Measurements from ENCODE around the gene SLC15A4.

The SLC15A4 gene

DNA sequence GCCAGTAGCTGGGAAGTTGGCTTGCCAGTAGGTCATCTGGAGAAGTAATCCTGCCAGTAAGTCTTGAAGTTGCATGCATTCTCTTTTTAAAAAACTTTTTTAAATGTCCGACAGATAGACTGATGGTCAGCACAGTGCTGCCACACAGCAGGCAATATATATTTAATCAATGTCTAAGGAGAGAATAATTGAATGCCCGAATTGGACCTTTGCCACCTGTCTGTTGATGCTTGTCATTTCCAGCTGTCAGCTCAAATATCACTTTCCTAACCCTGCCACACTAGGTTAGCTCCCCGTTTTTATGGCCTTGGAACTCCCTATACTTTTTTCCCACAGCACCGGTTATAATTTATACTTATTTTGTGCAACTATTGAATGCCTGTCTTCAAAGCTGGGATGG is 2.1 kb upstream of the SLC15A4 start:
- H2AFZ ChIP-seq (ENCODE audit: low read depth, low read length), result no peak overlapping the region
- no peak overlapping the region for H4K8ac ChIP-seq (ENCODE audit: low read length)
- H3K79me1 ChIP-seq (replicated peaks; ENCODE audit: low read length, poor library complexity, severe bottlenecking), result peaks cover 4% of the 10 kb centered on the region
- H3K27ac ChIP-seq (ENCODE audit: low read length, poor library complexity, severe bottlenecking), result no peak overlapping the region
- H3K4me3 ChIP-seq (ENCODE audit: insufficient read depth in 1 of 2, low read depth in 1 of 2, low read length in 2 of 2), result no peak overlapping the region
- no peak overlapping the region for H3K14ac ChIP-seq (ENCODE audit: low read length in 2 of 2)
- no peaks in the 10 kb centered on the region for H3K9me3 ChIP-seq (ENCODE audit: control insufficient read depth, low read length)
- H2BK12ac ChIP-seq (ENCODE audit: low read length in 2 of 2), result no peak overlapping the region
- no peak overlapping the region for H2BK15ac ChIP-seq (ENCODE audit: low read depth, poor library complexity, severe bottlenecking)
- no peak overlapping the region for H3K18ac ChIP-seq (ENCODE audit: low read depth in 1 of 2, low read length in 2 of 2)
- H3K9ac ChIP-seq (ENCODE audit: low read length), result no peak overlapping the region
- no peak overlapping the region for H3K4ac ChIP-seq (ENCODE audit: low read depth in 1 of 2, low read length in 2 of 2)
- DNase-seq, result no peak
- 91% methylated on average over 4 of the region's 4 CpGs for WGBS
- H2AK5ac ChIP-seq (ENCODE audit: low read length, severe bottlenecking), result no peak overlapping the region
- peaks cover 3 to 5% of the 10 kb centered on the region in 2 experiments for H3K36me3 ChIP-seq (ENCODE audit: control insufficient read depth in 1 of 2, insufficient read depth in 2 of 2, low read depth in 1 of 2, low read length in 2 of 2)
- H3K27me3 ChIP-seq (ENCODE audit: control insufficient read depth in 1 of 2, insufficient read depth in 1 of 2, low read length in 2 of 2), result no peaks in the 10 kb centered on the region
- H3K4me1 ChIP-seq (ENCODE audit: control insufficient read depth, insufficient read depth, low read depth, low read length), result peaks cover 16% of the 10 kb centered on the region
- H3K4me2 ChIP-seq (ENCODE audit: low read length, poor library complexity, severe bottlenecking), result no peak overlapping the region
- no peak overlapping the region for H4K91ac ChIP-seq (ENCODE audit: low read length)
- no peak overlapping the region for H3K23ac ChIP-seq (ENCODE audit: low read length in 2 of 2)
- H2BK5ac ChIP-seq (ENCODE audit: low read depth, low read length, poor library complexity, severe bottlenecking), result no peak overlapping the region
- no peak overlapping the region for H2BK120ac ChIP-seq (ENCODE audit: low read depth, low read length)

DNA sequence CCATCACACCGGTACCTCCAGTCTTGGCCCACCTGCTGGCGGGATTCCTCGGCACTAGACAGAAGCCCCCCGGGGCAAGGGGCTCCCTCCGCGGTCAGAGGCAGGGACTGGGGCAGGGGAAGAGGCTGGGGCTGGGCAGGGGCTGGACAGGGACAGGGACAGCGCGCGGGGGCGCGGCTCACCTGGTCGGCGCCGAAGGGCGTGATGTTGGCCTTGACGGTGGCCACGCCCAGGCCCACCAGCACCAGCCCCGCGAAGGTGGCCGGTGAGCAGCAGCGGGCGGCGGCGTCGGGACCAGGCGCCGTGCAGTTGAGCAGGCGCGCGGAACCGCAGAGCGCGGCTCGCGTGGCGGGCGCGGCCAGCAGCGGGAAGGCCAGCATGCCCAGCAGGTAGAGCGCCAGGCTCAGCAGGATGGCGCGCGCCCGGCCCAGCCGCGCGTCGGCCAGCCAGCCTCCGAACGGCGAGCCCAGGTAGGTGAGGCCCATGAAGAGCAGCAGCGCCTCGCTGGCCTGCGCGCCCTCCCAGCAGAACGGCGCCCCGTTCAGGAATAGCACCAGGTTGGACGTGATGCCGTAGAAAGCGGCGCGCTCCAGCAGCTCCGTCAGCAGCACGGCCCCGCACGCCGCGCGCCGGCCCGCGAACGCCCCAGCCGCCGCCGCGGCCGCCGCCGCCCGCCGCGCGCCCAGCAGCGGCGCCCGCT is 392 bp downstream of the SLC15A4 start:
- peak overlapping the region; percentile 83 to 92 for H3K23ac ChIP-seq (ENCODE audit: low read length in 2 of 2)
- H2BK5ac ChIP-seq (ENCODE audit: low read depth, low read length, poor library complexity, severe bottlenecking), result no peak overlapping the region
- peak overlapping the region; percentile 77 for H2BK120ac ChIP-seq (ENCODE audit: low read depth, low read length)
- H2BK12ac ChIP-seq (ENCODE audit: low read length in 2 of 2), result peak overlapping the region in 1 of 2 experiments; percentile 26
- peak overlapping the region; percentile 65 for H2AFZ ChIP-seq (ENCODE audit: low read depth, low read length)
- H3K9me3 ChIP-seq (ENCODE audit: control insufficient read depth, low read length), result no peaks in the 10 kb centered on the region
- peak overlapping the region; percentile 89 to 94 for H3K4ac ChIP-seq (ENCODE audit: low read depth in 1 of 2, low read length in 2 of 2)
- H3K36me3 ChIP-seq (ENCODE audit: control insufficient read depth in 1 of 2, insufficient read depth in 2 of 2, low read depth in 1 of 2, low read length in 2 of 2), result peaks cover 7 to 14% of the 10 kb centered on the region in 2 experiments
- H3K27ac ChIP-seq (ENCODE audit: low read length, poor library complexity, severe bottlenecking), result peak overlapping the region; percentile 51
- H4K91ac ChIP-seq (ENCODE audit: low read length), result peak overlapping the region; percentile 98
- H3K27me3 ChIP-seq (ENCODE audit: control insufficient read depth in 1 of 2, insufficient read depth in 1 of 2, low read length in 2 of 2), result no peaks in the 10 kb centered on the region
- H3K4me3 ChIP-seq (ENCODE audit: insufficient read depth in 1 of 2, low read depth in 1 of 2, low read length in 2 of 2), result peak overlapping the region; percentile 88 to 98
- peak overlapping the region; percentile 97 for H4K8ac ChIP-seq (ENCODE audit: low read length)
- no peak overlapping the region for H2AK5ac ChIP-seq (ENCODE audit: low read length, severe bottlenecking)
- peak overlapping the region; percentile 87 to 99 for H3K14ac ChIP-seq (ENCODE audit: low read length in 2 of 2)
- H3K9ac ChIP-seq (ENCODE audit: low read length), result peak overlapping the region; percentile 86
- H2BK15ac ChIP-seq (ENCODE audit: low read depth, poor library complexity, severe bottlenecking), result peak overlapping the region; percentile 37
- H3K4me2 ChIP-seq (ENCODE audit: low read length, poor library complexity, severe bottlenecking), result peak overlapping the region; percentile 65
- 0% methylated on average over 58 of the region's 88 CpGs for WGBS
- H3K79me1 ChIP-seq (replicated peaks; ENCODE audit: low read length, poor library complexity, severe bottlenecking), result peaks cover 4% of the 10 kb centered on the region
- peaks cover 26% of the 10 kb centered on the region for H3K4me1 ChIP-seq (ENCODE audit: control insufficient read depth, insufficient read depth, low read depth, low read length)
- DNase-seq, result no peak
- H3K18ac ChIP-seq (ENCODE audit: low read depth in 1 of 2, low read length in 2 of 2), result peak overlapping the region; percentile 94

GRCh38 chr12:128820723-128821432 is 2.9 kb downstream of the SLC15A4 start:
- no peaks in the 10 kb centered on the region for H3K9me3 ChIP-seq (ENCODE audit: control insufficient read depth, low read length)

GRCh38 chr12:128820253-128820652 is 3.5 kb downstream of the SLC15A4 start:
- no peak for DNase-seq
- Histone ChIP-seq H3K9ac (ENCODE audit: low read length) (no peak overlapping the region), H3K4me1 (ENCODE audit: control insufficient read depth, insufficient read depth, low read depth, low read length) (peaks cover 35% of the 10 kb centered on the region), H2AK5ac (ENCODE audit: low read length, severe bottlenecking) (peak overlapping the region; percentile 49), H2BK15ac (ENCODE audit: low read depth, poor library complexity, severe bottlenecking) (no peak overlapping the region), H3K27me3 (ENCODE audit: control insufficient read depth in 1 of 2, insufficient read depth in 1 of 2, low read length in 2 of 2) (no peaks in the 10 kb centered on the region), H3K9me3 (ENCODE audit: control insufficient read depth, low read length) (no peaks in the 10 kb centered on the region), H3K79me1 (replicated peaks; ENCODE audit: low read length, poor library complexity, severe bottlenecking) (peaks cover 2% of the 10 kb centered on the region), H3K4ac (ENCODE audit: low read depth in 1 of 2, low read length in 2 of 2) (no peak overlapping the region), H3K4me3 (ENCODE audit: insufficient read depth in 1 of 2, low read depth in 1 of 2, low read length in 2 of 2) (no peak overlapping the region), H3K14ac (ENCODE audit: low read length in 2 of 2) (no peak overlapping the region), H2BK5ac (ENCODE audit: low read depth, low read length, poor library complexity, severe bottlenecking) (no peak overlapping the region), H3K18ac (ENCODE audit: low read depth in 1 of 2, low read length in 2 of 2) (no peak overlapping the region), H2AFZ (ENCODE audit: low read depth, low read length) (no peak overlapping the region), H3K23ac (ENCODE audit: low read length in 2 of 2) (no peak overlapping the region), H3K4me2 (ENCODE audit: low read length, poor library complexity, severe bottlenecking) (no peak overlapping the region), H4K91ac (ENCODE audit: low read length) (no peak overlapping the region), H3K36me3 (ENCODE audit: control insufficient read depth in 1 of 2, insufficient read depth in 2 of 2, low read depth in 1 of 2, low read length in 2 of 2) (peaks cover 7 to 14% of the 10 kb centered on the region in 2 experiments), H2BK120ac (ENCODE audit: low read depth, low read length) (no peak overlapping the region), H3K27ac (ENCODE audit: low read length, poor library complexity, severe bottlenecking) (no peak overlapping the region), H4K8ac (ENCODE audit: low read length) (no peak overlapping the region), H2BK12ac (ENCODE audit: low read length in 2 of 2) (no peak overlapping the region)
- WGBS, result 98% methylated on average over 6 of the region's 6 CpGs

More at GRCh38 chr12:128820723-128821432, 2.9 kb downstream of the SLC15A4 start:
- Histone ChIP-seq H3K23ac (ENCODE audit: low read length in 2 of 2) (no peak overlapping the region), H3K79me1 (replicated peaks; ENCODE audit: low read length, poor library complexity, severe bottlenecking) (peaks cover 2% of the 10 kb centered on the region), H3K4me3 (ENCODE audit: insufficient read depth in 1 of 2, low read depth in 1 of 2, low read length in 2 of 2) (no peak overlapping the region), H2BK5ac (ENCODE audit: low read depth, low read length, poor library complexity, severe bottlenecking) (no peak overlapping the region), H3K18ac (ENCODE audit: low read depth in 1 of 2, low read length in 2 of 2) (no peak overlapping the region), H3K27ac (ENCODE audit: low read length, poor library complexity, severe bottlenecking) (no peak overlapping the region), H2BK15ac (ENCODE audit: low read depth, poor library complexity, severe bottlenecking) (no peak overlapping the region), H3K27me3 (ENCODE audit: control insufficient read depth in 1 of 2, insufficient read depth in 1 of 2, low read length in 2 of 2) (no peaks in the 10 kb centered on the region), H2AK5ac (ENCODE audit: low read length, severe bottlenecking) (no peak overlapping the region), H3K9ac (ENCODE audit: low read length) (no peak overlapping the region), H3K4ac (ENCODE audit: low read depth in 1 of 2, low read length in 2 of 2) (no peak overlapping the region), H3K14ac (ENCODE audit: low read length in 2 of 2) (no peak overlapping the region), H4K91ac (ENCODE audit: low read length) (no peak overlapping the region), H4K8ac (ENCODE audit: low read length) (no peak overlapping the region), H2BK120ac (ENCODE audit: low read depth, low read length) (no peak overlapping the region), H3K36me3 (ENCODE audit: control insufficient read depth in 1 of 2, insufficient read depth in 2 of 2, low read depth in 1 of 2, low read length in 2 of 2) (peaks cover 7 to 14% of the 10 kb centered on the region in 2 experiments), H3K4me1 (ENCODE audit: control insufficient read depth, insufficient read depth, low read depth, low read length) (peaks cover 35% of the 10 kb centered on the region), H2AFZ (ENCODE audit: low read depth, low read length) (no peak overlapping the region), H3K4me2 (ENCODE audit: low read length, poor library complexity, severe bottlenecking) (no peak overlapping the region), H2BK12ac (ENCODE audit: low read length in 2 of 2) (no peak overlapping the region)
- DNase-seq, result no peak
- 91% methylated on average over 7 of the region's 7 CpGs for WGBS
